ENCODE measurements around the gene TTC39C.

- no peak for TF ChIP-seq POLR2A (IDR thresholded peaks at IDR 0.05; ENCODE audit: low read depth, low read length)
- TF ChIP-seq, protein P1, sequence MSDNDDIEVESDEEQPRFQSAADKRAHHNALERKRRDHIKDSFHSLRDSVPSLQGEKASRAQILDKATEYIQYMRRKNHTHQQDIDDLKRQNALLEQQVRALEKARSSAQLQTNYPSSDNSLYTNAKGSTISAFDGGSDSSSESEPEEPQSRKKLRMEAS (IDR thresholded peaks at IDR 0.05; ENCODE audit: insufficient read depth, insufficient read length) = no peak
Measured at GRCh38 chr18:24016643-24017042, 2.1 kb downstream of the TTC39C start.
